Measurements from ENCODE around the gene VKORC1. TPM values are rescaled to one million over a fixed set of nuclear protein-coding genes. Genes with fewer than 3 reads are reported as not detected.
A peak's percentile ranks its signal among the peaks of the same experiment; 100 is the strongest.
"Not testable (repeated sequence)": the region's sequence is repeated elsewhere in the genome, so short reads cannot be mapped to it uniquely, and the experiment has no call there.

VKORC1 gene
- total RNA-seq = 10 to 100 TPM; 66.0 to 66.1 TPM

- Mint-ChIP-seq H3K36me3 (ENCODE audit: low read depth) (peaks cover 11% of the 10 kb centered on the region), H3K27ac (peak within 1 kb of the TSS; percentile 85), H3K9me3 (no peaks in the 10 kb centered on the region), H3K27me3 (no peaks in the 10 kb centered on the region), H3K4me3 (peak within 1 kb of the TSS; percentile 92), H3K4me1 (peaks cover 33% of the 10 kb centered on the region)
- POLR2A ChIA-PET = interaction anchor here (0.8 to 4.1 kb wide), 6 partner anchors 21 to 96 kb away, joined by 3 to 26 read pairs (median 4); partner anchors contain the start of genes KAT8, STX4, ZNF646 and ZNF668
- DNase-seq = peak; percentile 90
- CTCF ChIA-PET = interaction anchor here (1.3 to 3.2 kb wide), 5 partner anchors 12 to 110 kb away, joined by 3 to 24 read pairs (median 7); partner anchors contain the start of genes HSD3B7, ZNF646 and ZNF668
Measured at GRCh38 chr16:31094424-31095120, at the start of gene VKORC1. TSS of gene VKORC1 (minus strand) at chr16:31094797. CDS start at chr16:31094729, 68 bp downstream.

DNA sequence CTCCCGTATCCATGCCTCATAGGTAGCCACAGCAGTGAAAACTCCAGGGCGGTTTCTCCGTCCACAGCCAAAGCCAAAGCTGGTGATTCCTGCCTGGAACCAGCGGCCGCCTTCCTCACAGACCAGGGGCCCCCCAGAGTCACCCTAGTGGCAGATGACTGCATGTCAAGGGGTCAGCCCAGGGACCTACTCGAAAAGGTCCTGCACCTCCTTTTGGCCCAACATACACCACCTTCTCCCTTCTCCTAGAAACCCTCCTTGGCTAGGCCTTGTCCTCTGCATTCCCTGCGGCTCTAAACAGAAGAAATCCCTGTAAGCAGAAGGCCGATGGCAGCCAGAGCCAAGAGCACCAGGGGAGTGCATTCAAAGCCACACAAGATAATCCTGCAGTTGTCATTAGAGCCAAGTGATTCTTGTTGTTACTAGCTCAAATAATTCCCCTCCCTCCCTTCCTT lies 49.1 kb upstream of the VKORC1 start:
- ChIA-PET POLR2A (interaction anchor here (0.7 to 8.1 kb wide), 8 partner anchors 26 to 194 kb away, joined by 3 to 96 read pairs (median 4); partner anchors contain the start of genes FUS, KAT8, ZNF646 and ZNF668), CTCF (interaction anchor here (1.4 to 3.7 kb wide), 7 partner anchors 14 to 329 kb away, joined by 3 to 71 read pairs (median 17); partner anchors contain the start of genes HSD3B7 and KAT8)
- Mint-ChIP-seq H3K9me3 (no peaks in the 10 kb centered on the region), H3K4me3 (peak overlapping the region; percentile 50), H3K36me3 (ENCODE audit: low read depth) (no peaks in the 10 kb centered on the region), H3K27me3 (peaks cover 9% of the 10 kb centered on the region), H3K27ac (peak overlapping the region; percentile 52), H3K4me1 (peaks cover 20% of the 10 kb centered on the region)
- DNase-seq = no peak

GRCh38 chr16:31143011-31143693 lies 48.6 kb upstream of the VKORC1 start:
- Mint-ChIP-seq H3K9me3 (no peaks in the 10 kb centered on the region), H3K36me3 (ENCODE audit: low read depth) (no peaks in the 10 kb centered on the region), H3K4me3 (peak overlapping the region; percentile 50), H3K27ac (peak overlapping the region; percentile 40), H3K4me1 (peaks cover 20% of the 10 kb centered on the region), H3K27me3 (peaks cover 9% of the 10 kb centered on the region)
- no peak for DNase-seq
- CTCF ChIA-PET = interaction anchor here (1.0 to 3.7 kb wide), 46 partner anchors 10 to 730 kb away, joined by 3 to 71 read pairs (median 6); partner anchors contain the start of genes ARMC5, FUS, HSD3B7 and KAT8
- POLR2A ChIA-PET = interaction anchor here (0.7 to 8.1 kb wide), 20 partner anchors 9 to 730 kb away, joined by 3 to 96 read pairs (median 5); partner anchors contain the start of genes ARMC5, FUS, KAT8 and ZNF267

DNA sequence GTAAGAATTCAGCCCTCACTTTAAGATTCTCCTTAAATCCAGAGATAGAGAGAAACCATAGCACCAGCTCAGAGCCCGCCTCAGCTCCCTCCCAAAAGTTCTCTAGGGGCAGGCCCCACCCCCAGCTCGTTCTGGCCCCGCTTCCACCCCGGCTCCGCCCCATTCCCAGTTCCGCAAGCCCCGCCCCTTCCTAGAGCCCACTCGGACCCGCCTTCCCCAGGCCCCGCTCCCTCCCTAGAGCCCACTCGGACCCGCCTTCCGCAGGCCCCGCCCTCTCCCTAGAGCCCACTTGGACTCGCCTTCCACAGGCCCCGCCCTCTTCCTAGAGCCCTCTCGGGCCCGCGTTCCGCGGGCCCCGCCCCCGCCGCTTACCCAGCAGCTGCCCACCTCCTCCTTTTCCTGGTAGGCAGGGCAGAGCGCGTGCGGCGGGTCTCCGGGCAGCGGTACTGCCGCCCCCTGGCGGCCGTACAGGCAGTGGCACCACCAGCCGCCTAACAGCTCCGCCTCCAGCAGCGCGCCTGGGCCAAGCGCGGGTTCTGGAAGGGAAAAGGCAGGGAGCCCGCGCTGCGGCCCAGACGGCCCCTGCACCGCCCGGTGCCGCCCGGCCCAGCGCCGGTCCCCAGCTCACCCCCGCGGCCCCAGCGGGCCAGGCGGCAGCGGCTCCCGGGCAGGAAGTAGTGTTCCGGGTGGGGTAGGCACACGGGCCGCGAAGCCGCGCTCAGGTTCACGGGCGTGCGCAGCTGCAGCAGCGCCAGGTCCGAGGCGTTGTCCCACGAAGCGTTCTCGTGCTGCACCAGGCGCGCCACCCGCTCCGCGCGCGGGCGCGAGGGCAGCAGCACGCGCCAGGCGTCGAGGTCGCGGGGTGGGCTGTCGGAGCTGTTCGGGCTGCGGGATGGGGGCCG lies 47.8 kb upstream of the VKORC1 start:
- CTCF ChIA-PET = interaction anchor here (0.5 to 3.7 kb wide), 64 partner anchors 10 to 731 kb away, joined by 3 to 71 read pairs (median 4); partner anchors contain the start of genes ARMC5, FUS, HSD3B7 and KAT8
- peaks cover 20% of the 10 kb centered on the region for H3K4me1 Mint-ChIP-seq
- H3K36me3 Mint-ChIP-seq (ENCODE audit: low read depth) = no peaks in the 10 kb centered on the region
- POLR2A ChIA-PET = interaction anchor here (0.7 to 8.1 kb wide), 24 partner anchors 9 to 731 kb away, joined by 3 to 96 read pairs (median 5); partner anchors contain the start of genes ARMC5, FUS, KAT8 and ZNF267
- no peaks in the 10 kb centered on the region for H3K9me3 Mint-ChIP-seq
- DNase-seq = peak; percentile 99
- peak overlapping the region; percentile 61 for H3K4me3 Mint-ChIP-seq
- peaks cover 7% of the 10 kb centered on the region for H3K27me3 Mint-ChIP-seq
- peak overlapping the region; percentile 50 for H3K27ac Mint-ChIP-seq

DNA sequence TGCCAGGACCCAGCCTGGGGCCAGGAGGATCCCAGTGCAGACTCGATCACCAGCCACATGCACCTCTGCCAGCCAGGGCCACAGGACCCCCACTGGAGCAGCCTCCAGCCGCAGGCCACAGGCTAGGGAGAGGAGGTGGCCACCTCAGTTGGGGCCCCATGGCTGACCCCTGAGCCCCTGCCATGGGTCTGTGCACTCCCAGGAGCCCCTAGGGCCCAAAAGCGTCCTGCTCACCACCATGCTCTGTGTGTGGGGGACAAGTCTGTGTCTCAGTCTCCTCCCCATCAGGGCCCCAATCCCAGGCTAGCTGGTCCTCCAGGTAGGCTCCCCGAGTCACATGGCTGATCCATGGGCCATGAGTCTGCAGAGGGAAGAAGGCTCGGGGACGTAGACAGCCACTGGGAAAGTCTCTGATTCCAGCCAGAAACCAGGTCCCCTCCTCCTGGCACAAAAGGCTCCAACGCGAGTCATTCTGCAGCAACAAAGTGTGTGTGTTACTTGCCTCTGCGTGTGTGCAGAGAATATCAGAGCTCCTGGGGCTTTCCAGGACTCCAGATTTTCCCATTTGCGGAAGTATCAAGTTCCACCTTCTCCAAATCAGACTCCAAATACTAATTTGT lies 47.0 kb upstream of the VKORC1 start:
- ChIA-PET POLR2A (interaction anchor here (0.7 to 8.1 kb wide), 19 partner anchors 8 to 732 kb away, joined by 3 to 96 read pairs (median 5); partner anchors contain the start of genes ARMC5, FUS, KAT8 and ZNF267), CTCF (interaction anchor here (0.6 to 3.7 kb wide), 58 partner anchors 9 to 732 kb away, joined by 3 to 71 read pairs (median 5); partner anchors contain the start of genes ARMC5, FUS, HSD3B7 and KAT8)
- Mint-ChIP-seq H3K9me3 (no peaks in the 10 kb centered on the region), H3K36me3 (ENCODE audit: low read depth) (no peaks in the 10 kb centered on the region), H3K27ac (peak overlapping the region; percentile 50), H3K4me1 (peaks cover 20% of the 10 kb centered on the region), H3K4me3 (peak overlapping the region; percentile 61), H3K27me3 (peaks cover 4% of the 10 kb centered on the region)
- DNase-seq = peak; percentile 21

DNA sequence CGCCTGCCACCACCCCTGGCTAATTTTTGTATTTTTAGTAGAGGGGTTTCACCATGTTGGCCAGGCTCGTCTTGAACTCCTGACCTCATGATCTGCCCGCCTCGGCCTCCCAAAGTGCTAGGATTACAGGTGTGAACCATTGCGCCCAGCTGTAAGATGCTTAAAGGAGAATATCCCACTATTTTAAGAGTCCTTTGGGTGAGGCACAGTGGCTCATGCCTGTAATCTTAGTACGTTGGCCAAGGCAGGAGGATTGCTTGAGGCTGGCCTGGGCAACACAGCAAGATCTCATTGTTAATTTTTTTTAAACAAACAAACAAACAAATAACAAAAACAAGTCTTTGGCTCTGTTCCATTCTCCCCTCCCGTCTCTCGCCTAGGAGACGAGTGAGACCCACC lies 46.5 kb upstream of the VKORC1 start:
- not testable (repeated sequence) for H3K27ac Mint-ChIP-seq; H3K9me3 Mint-ChIP-seq; H3K4me3 Mint-ChIP-seq; H3K36me3 Mint-ChIP-seq (ENCODE audit: low read depth); H3K27me3 Mint-ChIP-seq; DNase-seq
- peaks cover 20% of the 10 kb centered on the region for H3K4me1 Mint-ChIP-seq
- ChIA-PET CTCF (interaction anchor here (3.3 kb wide), 1 partner anchor 157 kb away, joined by 36 read pairs; the partner anchor contains the start of gene HSD3B7), POLR2A (interaction anchor here (1.3 to 8.1 kb wide), 3 partner anchors 11 to 146 kb away, joined by 3 to 96 read pairs (median 7); partner anchors contain the start of gene FUS)

- DNase-seq = no peak
- ChIA-PET POLR2A (interaction anchor here (8.1 kb wide), 1 partner anchor 40 kb away, joined by 96 read pairs; the partner anchor contains the start of gene FUS), CTCF (no interaction called here)
- no peaks in the 10 kb centered on the region for H3K27me3 Mint-ChIP-seq
- H3K27ac Mint-ChIP-seq = no peak overlapping the region
- no peaks in the 10 kb centered on the region for H3K36me3 Mint-ChIP-seq (ENCODE audit: low read depth)
- no peak overlapping the region for H3K4me3 Mint-ChIP-seq
- H3K9me3 Mint-ChIP-seq = no peaks in the 10 kb centered on the region
- peaks cover 18% of the 10 kb centered on the region for H3K4me1 Mint-ChIP-seq
Measured at GRCh38 chr16:31138621-31139578, 44.3 kb upstream of the VKORC1 start.

GRCh38 chr16:31136822-31137499 lies 42.4 kb upstream of the VKORC1 start:
- not testable (repeated sequence) for H3K9me3 Mint-ChIP-seq; H3K36me3 Mint-ChIP-seq (ENCODE audit: low read depth); H3K27ac Mint-ChIP-seq; H3K4me1 Mint-ChIP-seq; DNase-seq; H3K4me3 Mint-ChIP-seq; H3K27me3 Mint-ChIP-seq
- ChIA-PET CTCF (interaction anchor here (1.2 kb wide), 1 partner anchor 12 kb away, joined by 3 read pairs; no protein-coding TSS in a partner anchor), POLR2A (interaction anchor here (2.0 kb wide), 1 partner anchor 20 kb away, joined by 6 read pairs; the partner anchor contains the start of gene KAT8)

DNA sequence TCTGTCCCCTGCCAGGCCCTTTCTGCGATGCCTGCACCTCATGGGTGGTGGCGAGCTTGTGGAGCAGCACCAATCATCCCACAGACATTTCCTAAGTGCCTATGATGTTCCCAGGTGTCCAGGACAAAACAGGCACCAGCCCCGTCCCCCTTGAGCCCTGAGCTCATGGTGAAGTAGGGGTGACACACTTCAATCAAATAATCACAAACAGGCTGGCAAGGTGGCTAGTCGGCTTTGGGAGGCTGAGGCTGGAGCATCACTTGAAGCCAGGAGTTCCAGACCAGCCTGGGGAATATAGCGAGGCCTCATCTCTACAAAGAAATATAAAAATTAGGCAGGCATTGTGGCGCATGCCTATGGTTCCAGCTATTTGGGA lies 41.7 kb upstream of the VKORC1 start:
- H3K27ac Mint-ChIP-seq = no peak overlapping the region
- peaks cover 5% of the 10 kb centered on the region for H3K36me3 Mint-ChIP-seq (ENCODE audit: low read depth)
- DNase-seq = no peak
- peaks cover 3% of the 10 kb centered on the region for H3K4me1 Mint-ChIP-seq
- H3K27me3 Mint-ChIP-seq = no peaks in the 10 kb centered on the region
- H3K9me3 Mint-ChIP-seq = no peaks in the 10 kb centered on the region
- H3K4me3 Mint-ChIP-seq = no peak overlapping the region
- ChIA-PET CTCF (interaction anchor here (1.2 kb wide), 1 partner anchor 11 kb away, joined by 3 read pairs; no protein-coding TSS in a partner anchor), POLR2A (interaction anchor here (2.0 kb wide), 1 partner anchor 19 kb away, joined by 6 read pairs; the partner anchor contains the start of gene KAT8)
